MM.1S (cell line): Measurements from ENCODE around the gene SEPTIN8.

Source experiments
- DNase-seq: peaks from one replicate; pipeline ENCODE4 v3.0.0-alpha.2; 2015
- H2AFZ ChIP-seq: fragments of 300-600 bp; sonication (generic); 2 replicates; pipeline ENCODE4 v1.6.0; 2016; ENCODE audit warnings: antibody characterized with exemption, low read length
- H3F3A ChIP-seq: fragments of 300-600 bp; sonication (generic); 2 replicates; pipeline ENCODE4 v1.6.1; 2016; ENCODE audit warnings: mild to moderate bottlenecking, antibody characterized with exemption, low read length, moderate library complexity, mixed read lengths; ENCODE audit not compliant: insufficient read depth
- H3K27ac ChIP-seq: fragments of 300-600 bp; sonication (generic); 2 replicates; pipeline ENCODE4 v1.5.1; 2016; ENCODE audit warnings: mild to moderate bottlenecking, low read length
- H3K27me3 ChIP-seq: fragments of 300-600 bp; sonication (generic); replicated peaks from 2 replicates; pipeline ENCODE4 v1.6.0; 2016; ENCODE audit warnings: low read length; ENCODE audit not compliant: insufficient read depth
- H3K36me3 ChIP-seq: fragments of 300-600 bp; sonication (generic); replicated peaks from 2 replicates; pipeline ENCODE4 v1.6.1; 2016; ENCODE audit warnings: mild to moderate bottlenecking, low read length, mixed read lengths; ENCODE audit not compliant: insufficient read depth
- H3K4me1 ChIP-seq: fragments of 300-600 bp; sonication (generic); 2 replicates; pipeline ENCODE4 v1.6.1; 2016; ENCODE audit warnings: low read length, mixed read lengths
- H3K4me2 ChIP-seq: fragments of 300-600 bp; sonication (generic); 2 replicates; pipeline ENCODE4 v1.6.0; 2016; ENCODE audit warnings: low read depth, low read length
- H3K4me3 ChIP-seq: fragments of 300-600 bp; sonication (generic); 2 replicates; pipeline ENCODE4 v1.5.1; 2016; ENCODE audit warnings: low read length, mixed read lengths
- H3K79me2 ChIP-seq: fragments of 300-600 bp; sonication (generic); 2 replicates; pipeline ENCODE4 v1.6.1; 2016; ENCODE audit warnings: mixed run types, low read length, mixed read lengths
- H3K9ac ChIP-seq: fragments of 300-600 bp; sonication (generic); 2 replicates; pipeline ENCODE4 v1.6.1; 2016; ENCODE audit warnings: low read length, mixed read lengths
- H3K9me2 ChIP-seq: fragments of 300-600 bp; sonication (generic); replicated peaks from 2 replicates; pipeline ENCODE4 v1.6.1; 2016; ENCODE audit warnings: mild to moderate bottlenecking, low read length, mixed read lengths; ENCODE audit not compliant: insufficient read depth
- H3K9me3 ChIP-seq: fragments of 300-600 bp; sonication (generic); replicated peaks from 2 replicates; pipeline ENCODE4 v1.6.1; 2016; ENCODE audit warnings: mild to moderate bottlenecking, low read length, mixed read lengths; ENCODE audit not compliant: insufficient read depth
- H4K20me1 ChIP-seq: fragments of 300-600 bp; sonication (generic); 2 replicates; pipeline ENCODE4 v1.6.1; 2016; ENCODE audit warnings: mild to moderate bottlenecking, low read length, moderate library complexity, mixed read lengths; ENCODE audit not compliant: insufficient read depth
- CTCF ChIP-seq: fragments of 300-600 bp; sonication (generic); IDR thresholded peaks from 2 replicates; pipeline ENCODE4 v1.5.1; 2016; ENCODE audit warnings: antibody characterized with exemption, low read length, mixed read lengths
- EZH2 ChIP-seq: fragments of 300-600 bp; sonication (generic); optimal IDR thresholded peaks from 2 replicates; pipeline ENCODE3; 2017; ENCODE audit warnings: low read depth, mild to moderate bottlenecking, antibody characterized with exemption, low read length, mixed read lengths
- EZH2phosphoT487 ChIP-seq: fragments of 300-600 bp; sonication (generic); IDR thresholded peaks from 2 replicates; pipeline ENCODE4 v1.6.1; 2018; ENCODE audit warnings: antibody characterized with exemption, low read length

The SEPTIN8 gene

GRCh38 chr5:132737982-132738681 lies 38.9 kb downstream of the SEPTIN8 start:
- no peaks in the 10 kb centered on the region for H4K20me1 ChIP-seq
- H3K79me2 ChIP-seq = peaks cover 12% of the 10 kb centered on the region
- H3K9ac ChIP-seq = peak overlapping the region; percentile 19; the same call in 1 of the 2 replicates
- H3K27ac ChIP-seq = peak overlapping the region; percentile 14; the same call in 1 of the 2 replicates
- no peaks in the 10 kb centered on the region for H3K36me3 ChIP-seq
- H3F3A ChIP-seq = 0 out of 2 replicates have a peak, but pooled peaks cover 4% of the 10 kb centered on the region
- H3K4me1 ChIP-seq = peaks cover 14% of the 10 kb centered on the region; the same call in 1 of the 2 replicates
- no peak for DNase-seq
- H3K4me3 ChIP-seq = peak overlapping the region; percentile 80
- H3K9me2 ChIP-seq = no peaks in the 10 kb centered on the region
- no peaks in the 10 kb centered on the region for H3K27me3 ChIP-seq
- H2AFZ ChIP-seq = peak overlapping the region; percentile 93
- H3K4me2 ChIP-seq = peak overlapping the region; percentile 84
- TF ChIP-seq CTCF (no peak), EZH2 (no peak), EZH2phosphoT487 (no peak)
- no peaks in the 10 kb centered on the region for H3K9me3 ChIP-seq

- Histone ChIP-seq H3K27ac (peak within 1 kb of the TSS; percentile 75; the same call in 1 of the 2 replicates), H3K4me1 (peaks cover 14% of the 10 kb centered on the region; the same call in 1 of the 2 replicates), H3K79me2 (peaks cover 12% of the 10 kb centered on the region), H2AFZ (peak within 1 kb of the TSS; percentile 93), H3K9me2 (no peaks in the 10 kb centered on the region), H3K4me2 (peak within 1 kb of the TSS; percentile 84), H3K27me3 (no peaks in the 10 kb centered on the region), H3K9ac (peak within 1 kb of the TSS; percentile 76), H4K20me1 (no peaks in the 10 kb centered on the region), H3K4me3 (peak within 1 kb of the TSS; percentile 80), H3K36me3 (no peaks in the 10 kb centered on the region), H3K9me3 (no peaks in the 10 kb centered on the region), H3F3A (0 out of 2 replicates have a peak, but pooled peaks cover 4% of the 10 kb centered on the region)
- no peak for TF ChIP-seq CTCF
- TF ChIP-seq EZH2 = no peak
- TF ChIP-seq EZH2phosphoT487 = no peak
- DNase-seq = peak; percentile 99
Observed at GRCh38 chr5:132736853-132737833, 39.9 kb downstream of the SEPTIN8 start, which contains the start of gene KIF3A. TSS of gene KIF3A (minus strand) at chr5:132737546. CDS start at chr5:132737419, 127 bp downstream.

DNA sequence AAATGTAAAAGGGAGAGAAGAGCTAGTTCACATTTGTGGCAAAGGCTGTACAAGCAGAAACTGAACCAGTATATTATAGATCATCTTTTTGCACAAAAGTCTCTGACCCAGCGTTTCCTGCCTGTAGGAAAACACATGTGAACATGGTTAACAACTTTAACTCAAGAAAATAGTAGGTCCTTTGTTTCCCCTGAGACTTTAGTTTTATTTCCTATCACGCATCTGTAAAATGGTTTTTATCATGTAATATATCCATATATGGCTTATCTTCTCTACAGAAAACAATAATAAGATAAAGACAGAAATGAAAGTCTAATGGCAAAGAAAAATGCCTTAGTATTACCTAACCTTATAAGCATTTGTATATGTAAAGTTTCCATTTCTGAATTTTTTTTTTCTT lies 42.4 kb downstream of the SEPTIN8 start:
- 0 out of 2 replicates have a peak, but pooled peaks cover 4% of the 10 kb centered on the region for H3F3A ChIP-seq
- H3K4me1 ChIP-seq = peaks cover 14% of the 10 kb centered on the region; the same call in 1 of the 2 replicates
- no peak overlapping the region for H3K4me3 ChIP-seq
- no peak overlapping the region for H3K27ac ChIP-seq
- no peaks in the 10 kb centered on the region for H3K36me3 ChIP-seq
- no peak overlapping the region for H2AFZ ChIP-seq
- H3K4me2 ChIP-seq = no peak overlapping the region
- DNase-seq = no peak
- TF ChIP-seq CTCF = no peak
- no peak for TF ChIP-seq EZH2
- no peak for TF ChIP-seq EZH2phosphoT487
- H3K9me2 ChIP-seq = no peaks in the 10 kb centered on the region
- no peaks in the 10 kb centered on the region for H3K9me3 ChIP-seq
- H3K9ac ChIP-seq = no peak overlapping the region
- peaks cover 12% of the 10 kb centered on the region for H3K79me2 ChIP-seq
- H3K27me3 ChIP-seq = no peaks in the 10 kb centered on the region
- H4K20me1 ChIP-seq = no peaks in the 10 kb centered on the region
